GM19452 (cell line): Measurements from ENCODE around the gene PTGER1.
"Not testable (repeated sequence)": the region's sequence is repeated elsewhere in the genome, so short reads cannot be mapped to it uniquely, and the experiment has no call there.

Source experiments
- ATAC-seq: cut with Tn5 transposase; IDR thresholded peaks from one replicate; pipeline ENCODE4 v1.9.1; 2021; ENCODE audit not compliant: unreplicated experiment

The PTGER1 gene

GRCh38 chr19:14474827-14475226, 327 bp downstream of the PTGER1 start:
- no peak for ATAC-seq

- no peak for ATAC-seq
These were observed 1.1 kb downstream of the PTGER1 start for GRCh38 chr19:14473978-14474578.

GRCh38 chr19:14473073-14473977, 1.8 kb downstream of the PTGER1 start:
- no peak for ATAC-seq

DNA sequence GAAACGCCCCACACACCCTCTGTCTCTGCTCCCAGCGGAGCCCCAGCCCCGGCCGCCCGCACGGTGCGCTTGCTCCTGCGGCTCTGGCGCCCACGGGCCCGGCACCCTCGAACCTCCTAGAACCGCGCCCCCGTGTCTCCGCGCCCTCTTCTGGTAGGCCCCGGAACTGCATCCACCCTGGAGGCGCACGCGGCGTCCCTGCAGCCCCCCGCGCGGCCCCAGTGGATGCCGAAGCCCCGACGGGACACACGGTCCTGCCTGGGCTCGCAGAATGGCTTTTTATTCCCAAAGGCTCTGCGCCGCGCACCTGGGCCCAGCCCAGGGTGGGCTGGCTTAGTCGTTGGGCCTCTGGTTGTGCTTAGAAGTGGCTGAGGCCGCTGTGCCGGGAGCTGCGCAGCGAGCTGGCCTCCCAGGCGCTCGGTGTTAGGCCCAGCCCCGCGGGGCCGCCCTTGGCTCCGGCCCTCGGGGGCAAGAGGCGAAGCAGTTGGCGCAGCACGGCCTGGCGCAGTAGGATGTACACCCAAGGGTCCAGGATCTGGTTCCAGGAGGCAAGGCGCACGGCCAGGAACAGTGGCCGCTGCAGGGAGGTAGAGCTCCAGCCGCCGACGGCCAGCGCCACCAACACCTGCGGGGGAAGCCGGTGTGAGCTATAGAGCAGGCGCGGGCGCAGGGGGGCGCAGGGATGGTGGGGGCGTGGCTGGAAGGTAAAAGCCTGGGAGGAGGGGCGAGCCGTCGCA, 2.8 kb downstream of the PTGER1 start:
- no peak for ATAC-seq

GRCh38 chr19:14471436-14472187, 3.5 kb downstream of the PTGER1 start:
- no peak for ATAC-seq

GRCh38 chr19:14470031-14470876, 4.9 kb downstream of the PTGER1 start:
- ATAC-seq = no peak

DNA sequence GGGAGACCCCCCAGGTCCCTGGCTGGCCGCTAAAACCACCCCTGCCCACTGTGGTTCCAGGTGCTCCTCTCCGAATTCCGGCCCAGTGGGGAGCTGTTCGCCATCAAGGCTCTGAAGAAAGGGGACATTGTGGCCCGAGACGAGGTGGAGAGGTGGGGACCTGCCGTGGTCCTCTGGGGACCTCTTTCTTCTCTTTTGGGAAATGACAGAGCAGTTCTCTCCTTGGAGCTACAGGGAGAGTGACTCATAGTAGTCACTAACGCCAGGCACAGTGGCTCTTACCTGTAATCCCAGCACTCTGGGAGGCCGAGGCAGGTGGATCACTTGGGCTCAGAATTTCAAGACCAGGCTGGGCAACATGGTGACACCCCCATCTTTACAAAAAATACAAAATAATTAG, 7.3 kb downstream of the PTGER1 start:
- no peak for ATAC-seq

- no peak for ATAC-seq
These were observed 7.8 kb downstream of the PTGER1 start for GRCh38 chr19:14467391-14467790.

DNA sequence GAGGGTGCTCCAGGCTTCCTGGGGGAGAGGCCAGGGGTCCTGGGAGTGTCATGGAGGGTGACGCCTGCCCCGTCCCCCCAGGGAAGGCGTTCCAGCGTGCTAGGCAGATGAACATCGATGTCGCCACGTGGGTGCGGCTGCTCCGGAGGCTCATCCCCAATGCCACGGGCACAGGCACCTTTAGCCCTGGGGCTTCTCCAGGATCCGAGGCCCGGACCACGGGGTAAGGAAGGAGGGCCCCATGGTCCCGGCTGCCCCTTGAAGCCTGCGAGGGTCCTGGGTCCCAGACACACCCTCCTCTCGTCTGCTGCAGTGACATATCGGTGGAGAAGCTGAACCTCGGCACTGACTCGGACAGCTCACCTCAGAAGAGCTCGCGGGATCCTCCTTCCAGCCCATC, 11.4 kb downstream of the PTGER1 start:
- ATAC-seq = no peak

DNA sequence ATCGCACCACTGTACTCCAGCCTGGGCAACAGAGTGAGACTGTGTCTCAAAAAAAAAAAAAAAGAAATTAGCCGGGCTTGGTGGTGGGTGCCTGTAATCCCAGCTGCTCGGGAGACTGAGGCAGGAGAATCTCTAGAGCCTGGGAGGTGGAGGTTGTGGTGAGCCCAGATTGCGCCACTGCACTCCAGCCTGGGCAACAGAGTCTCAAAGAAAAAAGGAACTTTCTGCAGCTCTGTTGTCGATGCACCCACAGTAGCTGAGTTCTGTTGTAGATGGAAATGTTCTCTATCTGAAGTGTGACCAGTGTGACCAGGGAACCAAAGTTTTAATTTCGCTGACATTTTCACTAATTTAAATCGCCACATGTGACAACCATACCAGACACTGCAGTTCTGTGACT, 12.8 kb downstream of the PTGER1 start:
- ATAC-seq = not testable (repeated sequence)

- no peak for ATAC-seq
These were observed 14.2 kb downstream of the PTGER1 start for GRCh38 chr19:14460935-14461334.

DNA sequence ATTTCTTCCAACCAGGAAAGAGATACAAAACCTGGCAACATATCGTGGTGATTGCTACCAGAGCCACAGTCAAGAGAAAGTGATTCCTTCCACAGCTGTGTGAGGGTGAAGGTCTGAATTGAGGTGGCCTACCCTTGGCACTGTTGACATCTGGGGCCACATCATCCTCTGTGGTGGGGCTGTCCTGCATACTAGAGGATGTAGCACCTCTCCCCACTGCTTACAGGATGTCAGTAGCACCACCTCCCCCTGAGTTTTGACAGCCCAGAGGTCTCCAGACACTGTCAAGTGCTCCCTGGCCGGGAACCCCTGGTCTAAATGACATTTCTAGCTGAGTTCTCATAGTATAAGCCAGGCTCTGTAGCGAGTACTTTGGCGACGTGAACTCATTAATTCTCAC, 15.5 kb downstream of the PTGER1 start:
- ATAC-seq = no peak

- ATAC-seq = not testable (repeated sequence)
These were observed 22.9 kb downstream of the PTGER1 start for GRCh38 chr19:14452303-14452702.

DNA sequence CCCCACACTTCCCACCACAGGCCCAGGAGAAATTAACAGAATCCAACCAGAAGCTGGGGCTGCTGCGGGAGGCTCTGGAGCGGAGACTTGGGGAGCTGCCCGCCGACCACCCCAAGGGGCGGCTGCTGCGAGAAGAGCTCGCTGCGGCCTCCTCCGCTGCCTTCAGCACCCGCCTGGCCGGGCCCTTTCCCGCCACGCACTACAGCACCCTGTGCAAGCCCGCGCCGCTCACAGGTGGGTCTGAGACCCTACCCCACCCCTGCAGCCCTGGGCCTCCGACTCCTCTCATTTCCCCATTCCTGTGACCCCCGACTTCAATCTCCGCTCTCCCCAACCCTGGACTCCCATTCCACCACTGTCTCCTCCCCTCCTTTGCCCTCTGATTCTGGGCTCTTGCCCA, 24.3 kb downstream of the PTGER1 start:
- ATAC-seq = no peak

GRCh38 chr19:14450168-14450874, 24.8 kb downstream of the PTGER1 start:
- no peak for ATAC-seq

DNA sequence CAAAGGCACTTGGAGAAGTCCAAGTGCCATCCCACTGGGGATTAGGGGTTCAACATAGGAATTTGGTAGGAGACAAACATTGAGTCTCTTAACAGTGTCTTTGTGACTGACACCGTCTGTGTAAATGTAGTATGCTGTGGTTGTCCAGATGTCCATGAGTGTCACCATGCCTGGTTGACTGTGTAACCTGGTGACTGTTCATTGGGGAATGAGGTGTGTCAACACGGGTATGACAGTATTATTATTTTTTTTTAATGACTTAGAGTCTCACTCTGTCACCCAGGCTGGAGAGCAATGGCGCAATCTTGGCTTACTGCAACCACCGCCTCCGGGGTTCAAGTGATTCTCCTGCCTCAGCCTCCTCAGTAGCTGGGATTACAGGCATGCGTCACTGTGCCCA, 25.8 kb downstream of the PTGER1 start:
- no peak for ATAC-seq

GRCh38 chr19:14446336-14447036, 28.7 kb downstream of the PTGER1 start:
- no peak for ATAC-seq

- ATAC-seq = no peak
These were observed 31.4 kb downstream of the PTGER1 start for GRCh38 chr19:14443632-14444216.
